Tibial nerve (tissue), 4 donors: ENCODE results near the gene ZCWPW1.

Source experiments
- CTCF ChIP-seq, 5 experiments: fragments of 200-600 bp in 3 of 5; fragments of 450-650 bp in 2 of 5; sonication (generic) in 3 of 5; IDR thresholded peaks; one replicate each; pipeline ENCODE4 v1.5.1; 2016 to 2019; ENCODE audit warnings: antibody characterized with exemption in 5 of 5, mild to moderate bottlenecking in 3 of 5, moderate library complexity in 2 of 5
- EP300 ChIP-seq, 2 donors: sonication (generic); formaldehyde crosslinking; IDR thresholded peaks; one replicate each; pipeline ENCODE4 v1.6.1; 2017; ENCODE audit warnings: antibody characterized with exemption in 2 of 2, mild to moderate bottlenecking in 1 of 2
- POLR2A ChIP-seq, 2 donors: fragments of 450-650 bp; IDR thresholded peaks; one replicate each; pipeline ENCODE4 v1.6.1; 2017; ENCODE audit warnings: antibody characterized with exemption in 2 of 2, mild to moderate bottlenecking in 2 of 2, moderate library complexity in 2 of 2

GRCh38 chr7:100386940-100387339 lies 41.6 kb downstream of the ZCWPW1 start:
- TF ChIP-seq CTCF (IDR thresholded peaks at IDR 0.05) (no peak), EP300 (IDR thresholded peaks at IDR 0.05) (no peak), POLR2A (IDR thresholded peaks at IDR 0.05) (no peak)
